HG02981 (cell line): Measurements from ENCODE around the gene STRA8.
A peak's percentile ranks its signal among the peaks of the same experiment; 100 is the strongest.

Experiments
- ATAC-seq: cut with Tn5 transposase; IDR thresholded peaks from one replicate; pipeline ENCODE4 v1.9.1; 2021; ENCODE audit warnings: mild to moderate bottlenecking, moderate library complexity; ENCODE audit not compliant: unreplicated experiment

Gene STRA8, protein sequence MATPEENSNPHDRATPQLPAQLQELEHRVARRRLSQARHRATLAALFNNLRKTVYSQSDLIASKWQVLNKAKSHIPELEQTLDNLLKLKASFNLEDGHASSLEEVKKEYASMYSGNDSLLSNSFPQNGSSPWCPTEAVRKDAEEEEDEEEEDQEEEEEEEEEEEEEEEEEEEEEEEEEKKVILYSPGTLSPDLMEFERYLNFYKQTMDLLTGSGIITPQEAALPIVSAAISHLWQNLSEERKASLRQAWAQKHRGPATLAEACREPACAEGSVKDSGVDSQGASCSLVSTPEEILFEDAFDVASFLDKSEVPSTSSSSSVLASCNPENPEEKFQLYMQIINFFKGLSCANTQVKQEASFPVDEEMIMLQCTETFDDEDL

DNA sequence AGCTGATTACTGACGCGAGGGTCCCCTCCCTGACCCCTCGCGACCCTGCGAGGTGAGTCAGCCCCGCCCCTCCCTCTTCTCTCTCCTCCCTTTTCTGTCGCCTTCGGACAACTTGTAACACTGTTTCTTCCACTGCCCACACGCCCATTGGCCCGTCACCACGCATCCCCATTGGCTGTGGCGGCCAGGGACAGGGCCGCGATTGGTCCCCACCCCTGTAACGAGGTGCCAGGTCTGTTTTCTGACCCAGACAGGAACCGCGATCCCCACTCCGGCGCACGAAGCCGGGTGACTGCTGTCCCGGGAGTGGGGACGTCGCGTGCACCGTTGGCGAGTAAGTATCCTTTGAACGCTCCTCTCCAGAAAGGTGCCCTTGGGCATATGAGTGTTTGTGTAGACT, at the start of gene STRA8:
Gene STRA8, plus strand, starts transcription at position 269 of the 400 bp plus-strand sequence. CDS start 6,687 bp downstream, outside the sequence.
- no peak for ATAC-seq

DNA sequence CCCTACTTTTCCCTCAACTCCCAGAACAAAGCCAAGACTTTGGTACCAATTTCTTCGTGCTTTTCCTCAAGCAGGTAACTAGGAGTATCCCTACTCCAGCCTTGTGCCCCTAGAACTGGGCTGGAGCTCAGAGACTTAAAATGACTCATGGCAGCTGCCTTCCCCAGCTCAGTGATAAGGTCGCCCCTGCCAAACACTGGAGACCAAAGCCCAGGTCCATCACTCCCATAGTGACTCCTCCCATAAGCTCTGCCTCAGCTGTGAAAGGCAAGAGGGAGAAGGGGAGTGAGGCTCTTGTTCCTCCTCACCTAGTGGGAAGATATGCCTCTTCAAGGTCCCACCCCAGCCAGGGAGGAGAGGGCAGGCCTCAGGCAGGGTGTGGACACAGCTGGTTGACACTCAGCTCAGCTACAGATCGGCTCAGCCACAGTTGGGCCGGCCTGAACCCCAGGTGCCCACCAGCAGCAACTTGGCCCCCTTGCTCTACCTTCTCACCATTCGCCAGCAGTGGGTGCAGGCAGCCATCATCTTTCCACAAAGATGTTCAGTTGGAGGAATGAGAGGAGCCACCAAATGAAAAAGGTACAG, 49.3 kb upstream of the STRA8 start:
- ATAC-seq, result no peak

DNA sequence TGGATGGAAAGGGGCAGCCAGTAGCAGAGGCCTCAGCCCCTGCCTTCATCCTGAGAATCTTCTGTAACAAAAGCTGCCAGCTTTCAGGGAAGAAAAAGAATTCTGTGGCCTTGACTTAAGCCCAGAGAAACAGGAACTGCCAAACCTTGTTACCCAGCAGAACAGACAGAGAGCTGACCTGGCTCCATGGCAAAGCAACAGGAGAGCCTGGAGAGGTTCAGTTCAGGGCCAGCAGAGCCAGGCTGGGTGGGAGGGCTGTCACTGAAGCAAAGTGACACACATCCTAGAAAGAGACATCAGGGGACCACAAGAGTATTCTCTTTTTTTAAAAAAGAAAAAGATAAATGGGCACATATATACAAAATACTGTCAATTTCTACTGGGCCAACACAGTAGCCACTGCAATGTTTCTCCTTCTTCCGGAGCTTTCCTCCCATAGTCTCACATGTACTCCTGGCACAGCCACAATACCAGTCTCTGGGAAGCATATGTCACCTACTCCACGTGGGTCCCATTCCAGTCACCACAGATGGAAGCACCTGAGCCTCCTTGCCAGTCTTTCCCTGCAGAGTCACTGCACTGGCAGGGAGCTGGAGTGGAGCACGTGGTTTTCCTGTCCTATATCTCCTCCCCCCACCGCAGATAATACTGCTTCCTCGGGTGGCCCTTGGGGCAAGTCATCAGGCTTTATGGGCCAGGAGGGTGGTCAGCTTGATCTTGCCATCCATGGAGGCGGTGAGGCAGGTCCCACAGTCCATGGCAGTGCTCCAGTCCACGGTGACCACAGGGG, 48.0 kb upstream of the STRA8 start:
- no peak for ATAC-seq

DNA sequence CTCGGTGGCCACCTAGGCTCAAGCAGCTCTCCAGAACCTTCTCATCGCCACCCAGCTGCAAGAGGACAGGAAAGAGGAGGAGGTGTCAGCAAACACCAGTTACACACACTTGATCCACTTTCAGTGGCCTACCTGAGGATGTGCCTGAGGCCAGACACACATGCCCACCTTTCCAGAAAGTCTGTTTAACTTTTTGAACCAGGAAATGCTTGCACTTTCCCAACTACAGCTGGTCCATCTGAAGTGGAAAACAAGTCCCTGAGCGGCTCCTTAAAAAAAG, 47.4 kb upstream of the STRA8 start:
- ATAC-seq, result no peak

DNA sequence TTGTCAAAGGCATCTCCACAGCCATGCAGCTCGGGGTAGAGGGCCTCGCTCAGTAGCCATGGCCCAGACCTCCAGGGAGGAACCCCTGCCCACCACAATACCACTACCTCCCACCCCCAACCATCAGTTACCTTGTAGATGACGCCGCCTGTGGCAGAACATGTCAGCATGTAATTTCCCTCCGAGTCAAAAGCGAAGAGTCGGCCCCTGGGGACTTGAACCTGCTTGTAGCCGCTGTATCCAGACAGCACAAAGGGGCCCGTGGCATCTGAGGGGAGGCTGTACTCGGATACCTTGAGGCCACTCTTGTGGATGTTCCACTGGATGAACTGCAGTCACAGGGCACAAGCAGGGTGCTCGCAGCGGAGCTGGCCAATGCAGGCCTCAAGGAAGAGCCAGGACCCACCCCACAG, 46.8 kb upstream of the STRA8 start:
- peak; percentile 67 for ATAC-seq

DNA sequence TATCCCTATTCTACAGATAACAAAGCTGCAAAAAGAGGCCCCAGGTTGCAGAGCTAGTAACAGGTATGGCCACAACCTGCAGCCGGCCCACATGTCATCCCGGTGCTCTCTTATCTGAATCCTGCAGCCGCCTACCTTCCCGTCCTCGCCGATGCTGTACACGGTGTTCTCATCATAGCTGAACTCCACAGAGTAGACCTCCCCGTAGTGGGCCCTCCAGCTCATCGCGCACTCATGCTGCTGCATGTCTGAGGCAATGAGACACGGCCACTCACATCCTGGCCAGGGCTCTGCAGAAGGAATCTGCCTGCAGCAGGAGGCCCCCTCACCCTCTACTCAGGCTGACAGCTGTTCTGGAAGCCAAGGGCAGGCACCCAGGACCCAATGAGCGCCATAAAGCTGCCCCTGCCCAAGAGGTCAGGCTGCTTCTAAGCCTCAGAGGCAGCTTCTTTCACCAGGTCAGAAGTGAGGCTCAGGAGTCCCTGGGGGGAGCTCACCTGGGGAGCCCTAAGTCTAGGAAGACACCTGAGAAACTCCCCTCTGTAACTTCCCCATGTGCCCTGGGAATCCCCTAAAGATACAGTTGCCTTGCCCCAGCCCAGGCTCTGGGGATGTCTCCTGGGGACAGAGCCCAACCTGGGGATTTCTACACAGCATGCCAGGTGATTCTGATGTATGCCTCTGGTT, 45.2 kb upstream of the STRA8 start:
- peak; percentile 36 for ATAC-seq

DNA sequence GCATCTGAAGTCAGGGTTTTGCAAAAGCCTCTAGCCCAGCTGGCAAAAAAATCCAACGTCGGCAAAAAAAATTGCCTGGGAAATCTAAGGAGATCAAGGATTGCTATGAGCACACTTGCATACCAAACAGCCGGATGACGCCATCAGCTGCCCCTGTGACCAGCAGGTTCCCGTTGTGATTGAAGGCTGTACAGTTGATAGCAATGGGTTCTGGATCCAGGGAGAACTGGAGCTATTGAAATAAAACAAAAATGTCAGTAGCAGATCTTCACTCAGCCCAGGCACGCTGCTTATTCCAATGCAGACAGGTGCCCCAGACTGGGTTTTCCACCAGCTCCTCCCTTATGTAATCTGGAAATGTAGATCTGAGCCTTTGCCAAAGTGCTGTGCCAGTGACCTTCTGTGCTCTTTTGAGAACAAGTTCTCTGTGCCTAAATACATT, 44.4 kb upstream of the STRA8 start:
- no peak for ATAC-seq

DNA sequence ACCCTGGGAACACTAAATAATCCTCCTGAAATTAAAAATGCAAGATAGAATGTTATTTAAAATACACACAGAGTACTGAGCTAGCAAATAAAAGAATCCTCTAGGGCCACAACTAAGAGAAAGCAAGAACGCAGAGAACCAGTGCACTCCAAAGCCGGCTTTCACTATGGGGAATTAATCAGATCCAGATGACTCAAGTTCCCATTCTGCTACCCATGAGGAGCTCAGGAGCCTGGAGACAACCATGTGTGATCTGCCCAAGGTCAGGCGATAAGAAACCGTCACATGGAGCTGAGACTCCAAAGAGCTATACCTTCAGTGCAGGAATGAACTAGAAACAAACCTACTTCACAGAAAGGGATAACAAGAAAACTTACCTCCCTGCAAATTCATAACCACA, 43.7 kb upstream of the STRA8 start:
- ATAC-seq, result no peak

DNA sequence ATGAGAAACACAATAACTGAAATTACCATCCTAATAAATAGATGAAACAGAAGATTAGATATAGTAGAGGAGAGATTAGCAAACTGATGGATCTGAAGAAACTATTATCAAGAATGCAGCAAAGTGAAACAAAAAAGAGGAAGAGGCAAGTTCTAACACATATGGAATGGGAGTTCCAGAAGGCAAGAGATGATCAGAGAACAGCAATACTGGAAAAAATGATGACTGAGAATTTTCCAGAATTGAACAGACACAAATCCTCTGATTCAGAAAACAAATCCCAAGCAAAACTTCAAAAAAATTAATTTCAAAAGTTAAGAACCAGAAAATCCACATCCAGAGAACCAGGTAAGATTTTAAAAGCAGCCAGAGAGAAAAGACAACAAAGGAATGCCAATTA, 42.9 kb upstream of the STRA8 start:
- no peak for ATAC-seq

DNA sequence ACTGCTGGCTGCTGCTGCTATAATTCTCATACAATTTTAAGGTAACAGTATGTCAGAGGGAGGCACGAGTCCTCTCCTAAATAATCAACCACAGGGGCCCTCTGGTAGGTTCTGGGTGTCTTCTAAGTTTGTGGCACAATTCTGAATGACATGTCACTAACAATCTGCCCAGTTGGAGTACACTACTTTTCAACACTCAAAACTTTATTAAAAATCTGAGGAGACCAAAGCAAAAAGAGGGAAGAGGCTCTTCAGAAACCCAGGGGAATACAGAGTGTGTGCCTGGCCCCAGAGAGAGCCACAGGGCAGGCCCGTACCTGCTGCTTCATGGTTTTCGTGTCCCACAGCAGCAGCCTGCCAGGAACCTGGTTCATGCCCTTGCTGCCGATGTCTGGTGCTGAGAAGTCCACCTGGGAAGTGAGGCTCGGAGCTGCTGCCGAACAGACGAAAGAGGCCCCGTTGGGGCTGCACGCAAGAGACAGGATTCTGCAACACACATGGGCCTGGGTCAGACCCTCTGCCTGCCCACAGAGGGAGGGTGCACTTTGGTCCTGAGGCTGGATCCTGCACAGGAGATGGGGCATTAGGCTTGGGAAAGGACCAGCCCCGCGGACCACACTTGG, 40.6 kb upstream of the STRA8 start:
- no peak for ATAC-seq

DNA sequence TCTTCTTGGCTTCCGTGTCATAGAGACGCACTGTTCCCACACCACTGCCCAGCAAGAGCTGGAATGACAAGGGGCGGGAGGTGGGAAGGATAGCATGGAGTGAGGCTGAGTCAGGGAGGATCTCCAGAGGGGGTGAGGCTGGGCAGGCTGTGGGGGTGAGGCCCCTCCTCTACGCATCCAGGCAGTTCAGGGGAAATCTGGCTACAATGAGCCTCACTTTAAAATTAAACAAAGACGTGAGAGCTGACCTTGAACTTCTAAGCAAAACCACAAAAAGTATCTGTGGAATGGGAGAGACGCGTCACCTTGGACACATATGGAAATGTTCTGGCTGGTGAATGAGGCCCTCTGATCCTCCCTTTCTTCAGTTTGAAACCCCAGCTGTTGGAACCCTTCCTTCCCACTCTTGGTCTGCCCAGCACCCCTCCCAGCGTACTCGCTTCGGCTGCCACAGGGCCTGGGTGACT, 40.0 kb upstream of the STRA8 start:
- ATAC-seq, result no peak

DNA sequence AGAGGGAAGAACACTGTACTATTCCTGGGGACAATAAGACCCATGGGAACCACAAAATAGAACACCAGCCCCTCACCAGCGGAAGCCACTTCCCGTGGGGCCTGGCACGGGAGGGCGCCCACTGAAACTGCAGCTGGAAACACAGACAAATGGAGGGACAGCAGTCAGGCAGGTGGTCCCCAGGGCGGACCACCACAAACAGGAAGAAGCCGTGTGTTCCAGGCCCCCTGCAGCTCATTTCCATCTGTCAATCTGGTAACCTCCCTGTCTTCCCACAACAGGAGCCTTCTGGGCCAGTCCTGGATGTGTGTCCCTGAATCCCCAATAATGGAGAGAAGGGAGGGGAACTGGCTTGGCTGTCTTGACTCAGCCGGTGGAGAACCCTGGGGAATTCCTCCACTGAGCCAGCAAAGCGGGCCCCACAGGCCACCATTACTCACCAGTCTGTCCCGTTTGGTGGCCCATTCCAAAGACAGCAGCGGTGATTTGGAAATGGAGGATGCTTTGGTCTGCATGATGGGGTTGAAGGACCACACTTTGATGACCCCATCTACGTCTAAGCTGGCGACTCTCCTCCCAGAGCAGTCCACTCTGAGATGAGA, 39.0 kb upstream of the STRA8 start:
- no peak for ATAC-seq

DNA sequence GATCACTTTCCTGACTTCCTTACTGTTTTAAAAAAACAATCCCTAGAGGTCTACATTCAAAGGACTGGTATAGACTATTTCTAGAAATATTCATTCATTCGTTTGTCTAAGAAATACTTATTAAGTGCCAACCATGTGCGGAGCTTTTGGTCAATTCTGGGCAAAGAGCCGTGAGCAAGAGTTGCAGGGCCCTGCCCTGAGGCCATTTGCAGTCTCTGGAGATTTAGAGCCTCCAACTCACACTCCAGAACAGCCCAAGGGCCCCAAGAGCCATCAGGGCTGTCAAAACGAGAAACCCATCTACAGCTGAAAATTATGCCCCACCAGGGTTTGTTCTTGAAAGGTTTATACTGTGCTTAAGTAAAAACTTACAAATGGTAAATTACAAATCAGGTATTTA, 38.5 kb upstream of the STRA8 start:
- ATAC-seq, result no peak

DNA sequence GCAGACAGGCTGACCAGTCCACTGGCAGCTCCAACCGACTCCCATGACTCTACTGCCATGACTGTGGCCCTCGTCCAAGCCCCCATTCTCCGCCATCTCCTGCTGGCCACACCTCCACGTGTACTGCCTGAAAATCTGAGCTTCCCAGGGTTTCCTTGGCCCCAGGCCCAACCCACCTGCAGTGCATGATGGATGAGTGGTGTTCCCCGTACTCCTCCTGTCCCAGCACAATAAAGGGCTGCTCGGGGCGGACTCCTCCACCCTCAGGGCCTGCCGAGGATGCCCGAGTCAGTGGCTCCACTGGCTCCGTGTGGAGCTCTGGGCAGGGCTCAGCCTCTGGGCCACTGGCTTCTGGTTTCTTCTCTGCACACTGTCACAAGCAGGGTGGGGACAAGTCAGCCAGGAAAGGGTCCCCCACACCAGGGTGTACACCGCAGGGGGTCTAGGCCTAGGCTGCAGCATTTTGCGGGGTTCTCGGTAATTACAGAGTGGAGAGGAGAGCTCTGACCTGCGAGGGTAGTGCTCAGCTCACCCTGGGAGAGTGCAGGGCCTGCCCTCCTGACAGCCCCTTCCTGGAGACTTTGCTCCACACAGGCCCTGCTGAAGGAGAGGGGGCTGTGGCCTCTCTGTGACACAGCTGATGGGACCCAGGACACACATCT, 37.5 kb upstream of the STRA8 start:
- no peak for ATAC-seq

DNA sequence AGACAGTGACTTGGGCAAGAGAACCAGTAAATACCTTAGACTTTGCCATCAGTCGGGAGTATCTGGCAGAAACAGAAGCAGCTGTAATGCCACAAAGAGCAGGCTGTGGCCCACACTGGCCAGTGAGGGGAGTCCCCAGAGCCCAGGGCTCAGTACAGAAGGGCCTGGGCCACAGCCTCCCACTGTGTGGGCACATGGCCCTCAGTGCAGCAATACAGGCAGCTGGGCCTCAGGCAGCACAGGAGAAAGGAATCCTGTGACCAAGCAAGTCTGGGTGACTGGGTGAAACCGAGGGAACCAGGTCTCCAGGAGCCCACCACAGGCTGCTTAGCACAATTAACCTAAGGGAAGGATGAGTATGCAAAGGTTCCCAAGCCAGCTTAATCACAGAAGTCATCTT, 36.3 kb upstream of the STRA8 start:
- ATAC-seq, result no peak

DNA sequence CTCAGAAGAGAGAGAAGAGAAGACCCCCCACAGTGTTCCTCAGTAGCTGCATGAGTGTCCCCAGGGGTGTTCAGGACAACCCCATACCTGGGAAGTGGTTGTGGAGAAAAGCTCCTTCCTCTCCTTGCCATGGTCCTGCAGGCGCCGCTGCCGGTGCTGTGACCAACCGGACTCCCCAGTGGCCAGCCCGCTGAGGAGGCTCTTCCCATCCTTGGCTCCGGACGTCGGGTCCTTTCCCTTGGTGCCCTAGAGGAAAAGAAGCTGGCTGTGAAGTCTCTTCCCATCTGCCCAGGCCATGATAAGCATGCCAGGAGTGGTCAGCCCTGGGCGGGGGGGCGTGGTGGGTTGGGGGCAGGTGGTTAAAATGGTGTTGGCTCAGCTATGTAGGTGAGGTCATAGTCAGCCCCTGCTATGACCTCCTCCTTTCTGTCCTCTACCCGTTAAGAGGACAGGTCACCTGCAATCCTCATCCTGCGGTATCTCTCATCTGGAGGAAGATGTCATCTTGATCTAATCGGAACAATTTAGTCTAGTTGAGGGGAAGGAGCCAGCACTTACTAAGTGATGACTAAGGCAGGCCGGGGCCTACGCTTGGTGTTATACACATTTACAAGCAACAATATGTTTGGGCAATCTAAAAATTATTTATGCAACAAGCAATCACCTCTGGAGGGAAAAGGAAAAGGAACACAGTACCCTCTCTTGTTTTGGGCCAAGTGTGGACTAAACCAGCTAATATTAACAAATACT, 35.6 kb upstream of the STRA8 start:
- no peak for ATAC-seq

DNA sequence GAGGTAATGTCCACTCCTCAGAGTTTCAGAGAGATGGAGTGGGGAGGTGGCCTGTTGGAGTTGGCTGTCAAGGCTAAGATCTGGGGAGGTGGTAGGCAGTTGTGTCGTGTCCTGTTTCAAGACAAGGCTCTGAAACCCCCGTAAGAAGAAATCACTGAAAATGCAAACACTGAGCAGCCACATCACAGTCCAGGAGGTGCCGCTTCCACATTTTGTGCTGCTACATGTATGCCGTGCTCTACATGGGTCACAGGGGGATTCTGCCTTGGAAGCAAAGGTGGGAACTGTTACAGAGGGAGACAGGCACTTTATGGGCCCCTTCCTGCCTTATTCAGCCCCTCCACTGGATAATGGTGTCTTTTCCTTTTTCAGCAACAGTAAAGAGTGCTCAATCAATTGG, 34.2 kb upstream of the STRA8 start:
- ATAC-seq, result no peak

DNA sequence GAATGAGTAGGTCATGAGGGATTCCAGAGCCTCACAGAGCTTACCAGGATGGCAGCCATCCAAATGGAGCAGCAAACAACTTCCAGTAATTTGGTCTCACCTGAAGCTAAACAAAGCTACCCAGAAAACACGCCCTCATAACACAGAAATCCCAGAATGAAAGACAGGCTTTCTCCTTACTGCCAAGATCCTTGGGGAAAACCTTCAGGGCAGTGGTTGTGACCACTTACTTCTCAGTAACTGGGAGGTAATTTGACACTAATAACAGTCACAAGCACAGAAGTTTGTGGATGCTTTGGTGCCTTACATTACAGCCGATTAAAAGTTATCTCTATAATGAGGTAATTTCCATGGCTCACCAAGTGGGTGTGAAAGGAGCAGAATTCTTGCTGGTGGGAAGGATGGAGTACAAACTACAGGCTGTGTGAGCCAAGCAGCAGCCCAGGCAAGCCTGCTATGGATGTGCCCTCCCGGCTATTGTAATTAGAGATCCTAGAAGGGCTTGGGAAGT, 32.8 kb upstream of the STRA8 start:
- no peak for ATAC-seq

DNA sequence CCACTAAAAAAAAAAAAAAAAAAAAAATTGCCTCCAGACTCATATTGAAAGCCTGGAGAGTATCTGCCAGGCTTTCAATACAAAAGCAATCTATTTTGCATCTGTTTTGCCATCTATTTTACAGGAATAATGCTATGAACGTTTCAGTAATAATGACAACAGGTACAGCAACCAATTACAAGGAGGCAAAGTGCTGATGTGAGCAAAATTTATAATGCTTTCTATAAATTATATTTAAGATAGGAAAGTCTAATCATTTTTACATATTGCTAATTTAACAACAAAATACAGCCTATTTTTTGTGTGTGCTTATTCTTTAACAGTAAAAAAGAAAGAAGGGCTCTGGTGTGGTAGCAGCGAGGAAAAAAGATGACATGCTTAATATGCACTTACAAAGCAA, 32.3 kb upstream of the STRA8 start:
- no peak for ATAC-seq
